GM18526 (cell line): ENCODE results near the gene DHRS13.

Source experiments
- POLR2A ChIP-seq: IDR thresholded peaks from 3 replicates; pipeline ENCODE4 v1.6.1; 2011; ENCODE audit not compliant: insufficient read length; ENCODE audit errors: extremely low read depth

The DHRS13 gene

GRCh38 chr17:28942925-28943324, 40.0 kb upstream of the DHRS13 start:
- TF ChIP-seq POLR2A = no peak

GRCh38 chr17:28941251-28941650, 38.4 kb upstream of the DHRS13 start:
- TF ChIP-seq POLR2A = no peak

DNA sequence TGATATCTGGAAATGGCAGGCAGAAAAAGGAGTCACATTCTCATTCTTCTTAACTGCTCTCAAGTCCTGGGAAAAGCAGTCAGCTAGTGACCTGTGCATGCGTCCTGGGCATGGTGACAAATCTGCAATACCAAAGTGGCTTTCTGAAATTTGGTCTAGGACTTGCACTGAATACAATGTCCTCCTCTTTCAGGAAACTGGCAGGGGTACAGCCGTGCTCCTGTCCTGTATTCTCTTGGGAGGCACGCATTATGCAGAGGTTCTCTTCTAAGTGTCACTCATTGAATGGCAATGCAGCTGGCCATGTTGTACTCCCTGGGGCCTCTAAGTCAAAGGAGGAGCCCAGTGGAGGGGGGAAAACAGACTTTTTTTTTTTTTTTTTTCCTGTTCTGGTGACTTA, 37.8 kb upstream of the DHRS13 start:
- no peak for TF ChIP-seq POLR2A

DNA sequence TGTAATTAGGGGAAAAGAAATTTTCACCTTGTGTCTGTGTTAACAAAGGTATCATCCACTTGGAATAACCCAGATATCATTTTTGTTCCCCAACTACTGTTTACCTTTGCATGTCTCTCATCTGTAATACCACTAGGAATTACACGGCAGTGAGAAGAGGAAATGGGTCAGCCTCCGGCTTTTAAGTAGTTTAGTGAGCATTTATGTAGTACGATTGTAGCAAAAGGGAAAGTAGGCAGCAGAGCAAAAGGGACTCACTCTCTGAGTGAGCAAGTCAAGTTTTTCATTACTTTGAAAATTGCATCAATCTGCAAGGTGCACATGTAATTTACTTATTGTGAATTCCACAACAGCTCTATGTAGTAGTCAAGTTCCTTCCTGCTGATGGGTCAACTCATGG, 37.3 kb upstream of the DHRS13 start:
- TF ChIP-seq POLR2A = no peak

- TF ChIP-seq POLR2A = no peak
Measured at GRCh38 chr17:28938552-28938951, 35.7 kb upstream of the DHRS13 start.

DNA sequence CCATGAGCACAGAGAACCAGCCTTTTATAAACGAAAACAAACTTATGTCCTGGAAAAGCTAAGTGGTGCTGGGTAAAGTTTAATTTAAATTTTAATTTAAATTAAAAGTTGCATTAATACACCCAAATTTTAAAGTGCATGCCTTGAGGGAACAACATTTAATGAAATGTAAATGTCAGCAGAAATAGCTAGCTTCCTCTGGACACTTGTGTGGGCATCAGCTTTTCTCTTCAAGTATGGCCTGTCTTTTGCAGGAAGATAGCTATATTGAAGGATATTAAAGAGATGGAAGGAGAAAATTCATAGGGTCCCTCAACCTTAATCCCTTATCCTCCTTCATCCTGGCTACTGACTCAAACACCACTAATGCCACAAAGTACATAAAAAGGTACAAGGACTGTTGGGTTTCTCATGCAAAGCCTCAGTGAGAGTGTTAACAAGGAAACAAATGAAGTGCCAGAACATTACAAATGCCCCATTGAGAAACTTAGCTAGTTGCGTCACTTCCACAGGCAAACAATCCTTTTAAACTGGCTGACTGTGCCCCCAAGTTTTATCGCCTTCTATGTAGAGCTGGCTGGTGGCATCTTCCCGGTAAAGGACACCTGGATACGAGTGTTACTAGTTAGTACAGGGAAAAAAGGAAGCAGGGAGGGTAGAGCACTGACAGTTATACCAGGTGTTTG, 34.3 kb upstream of the DHRS13 start:
- no peak for TF ChIP-seq POLR2A

GRCh38 chr17:28935744-28936460, 33.0 kb upstream of the DHRS13 start:
- no peak for TF ChIP-seq POLR2A

GRCh38 chr17:28929787-28930186, 26.9 kb upstream of the DHRS13 start:
- TF ChIP-seq POLR2A = no peak

DNA sequence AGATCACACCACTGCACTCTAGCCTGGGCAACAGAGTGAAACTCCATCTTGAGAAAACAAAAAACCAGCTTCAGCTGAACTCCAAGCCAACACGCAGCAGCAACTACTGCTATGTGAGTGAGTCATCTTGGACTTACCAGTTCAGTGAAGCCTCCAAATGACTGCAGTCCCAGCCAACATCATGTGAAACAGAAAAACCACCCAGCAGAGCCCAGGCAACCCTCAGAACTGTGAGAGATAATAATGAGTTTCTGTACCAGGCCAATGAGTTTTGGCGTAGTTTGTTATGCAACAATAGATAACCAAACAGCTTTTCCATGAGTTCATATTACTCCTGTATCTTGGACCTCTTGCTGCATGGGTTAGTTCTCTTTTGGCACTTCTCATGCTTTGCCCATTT, 25.2 kb upstream of the DHRS13 start:
- TF ChIP-seq POLR2A = no peak

DNA sequence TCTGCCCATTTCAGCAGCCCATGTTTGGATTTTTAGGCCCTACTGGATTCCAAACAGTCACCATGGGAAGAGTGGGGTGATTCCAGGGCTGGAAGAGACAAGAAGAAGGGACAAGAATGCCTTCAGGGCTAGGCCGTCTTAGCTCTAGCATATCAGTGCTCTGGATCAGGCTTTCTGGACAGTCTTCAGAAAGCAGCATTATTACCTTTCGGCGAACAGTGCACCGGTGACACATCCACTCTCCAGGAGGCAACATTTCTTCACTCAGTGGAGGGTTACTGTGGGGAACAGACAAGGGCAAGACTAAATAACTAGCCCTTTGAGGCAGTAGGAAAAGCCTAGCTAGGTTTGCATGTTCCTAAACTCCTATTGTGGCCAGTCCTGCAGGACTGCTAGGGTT, 23.9 kb upstream of the DHRS13 start:
- no peak for TF ChIP-seq POLR2A

DNA sequence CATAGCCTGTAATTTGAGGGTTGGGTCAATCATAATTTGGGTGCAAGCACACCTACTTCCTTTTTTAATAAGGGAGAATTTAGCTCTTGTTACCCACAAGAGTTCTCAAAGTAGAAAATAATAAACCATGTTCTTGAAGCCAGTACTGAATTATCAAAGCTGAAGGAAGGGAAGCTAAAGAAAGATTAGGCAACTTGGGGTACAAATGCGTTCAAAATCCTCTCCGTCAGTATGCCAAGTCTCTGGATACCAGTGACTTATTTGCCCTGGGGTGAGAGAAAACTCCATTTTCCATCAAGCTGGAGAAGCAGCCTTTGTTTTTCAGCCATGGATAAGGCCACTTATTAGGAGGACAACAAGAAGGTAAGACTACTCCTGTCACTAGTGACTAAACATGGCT, 23.5 kb upstream of the DHRS13 start:
- TF ChIP-seq POLR2A = no peak

GRCh38 chr17:28925912-28926365, 23.1 kb upstream of the DHRS13 start:
- TF ChIP-seq POLR2A = no peak

DNA sequence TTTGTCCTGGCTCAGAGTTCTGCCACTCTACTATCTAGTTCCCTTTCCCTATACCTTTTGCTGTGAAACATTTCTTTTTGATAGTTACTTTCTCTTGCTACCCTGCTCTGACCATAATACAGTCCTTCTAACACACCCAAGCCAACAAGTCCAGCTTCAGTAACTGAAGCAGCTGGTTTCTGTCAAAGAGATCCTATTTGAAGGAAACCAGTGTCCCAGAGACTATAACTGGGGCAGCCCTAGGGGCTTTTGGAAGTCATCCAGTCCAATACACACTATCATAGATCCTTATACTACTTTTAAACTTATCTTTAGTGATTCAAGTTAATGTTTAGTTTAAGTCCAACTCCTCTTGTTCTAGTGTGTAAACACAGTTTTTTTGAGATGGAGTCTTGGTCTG, 17.3 kb upstream of the DHRS13 start:
- TF ChIP-seq POLR2A = no peak

- TF ChIP-seq POLR2A = no peak
Measured at GRCh38 chr17:28918295-28918694, 15.4 kb upstream of the DHRS13 start.

- TF ChIP-seq POLR2A = no peak
Measured at GRCh38 chr17:28917465-28917864, 14.6 kb upstream of the DHRS13 start.

GRCh38 chr17:28917029-28917428, 14.2 kb upstream of the DHRS13 start:
- no peak for TF ChIP-seq POLR2A
